HG03439 (cell line): ENCODE results near the gene UNC5A.

Source experiments
- ATAC-seq: cut with Tn5 transposase; IDR thresholded peaks from one replicate; pipeline ENCODE4 v1.9.1; 2021; ENCODE audit warnings: mild to moderate bottlenecking, moderate library complexity; ENCODE audit not compliant: unreplicated experiment

UNC5A gene

GRCh38 chr5:176799488-176799887 lies 10.9 kb upstream of the UNC5A start:
- no peak for ATAC-seq

- no peak for ATAC-seq
Measured at GRCh38 chr5:176800024-176800423, 10.3 kb upstream of the UNC5A start.

- ATAC-seq: no peak
Measured at GRCh38 chr5:176802116-176802784, 8.1 kb upstream of the UNC5A start.

GRCh38 chr5:176803068-176803942 lies 7.1 kb upstream of the UNC5A start:
- no peak for ATAC-seq

GRCh38 chr5:176803943-176804498 lies 6.3 kb upstream of the UNC5A start:
- no peak for ATAC-seq

GRCh38 chr5:176806137-176806536 lies 4.2 kb upstream of the UNC5A start:
- no peak for ATAC-seq

GRCh38 chr5:176809544-176810080 lies 747 bp upstream of the UNC5A start:
- ATAC-seq: no peak

GRCh38 chr5:176810687-176811501 lies 535 bp downstream of the UNC5A start:
- no peak for ATAC-seq

GRCh38 chr5:176812269-176813259 lies 2.2 kb downstream of the UNC5A start:
- no peak for ATAC-seq

- no peak for ATAC-seq
Measured at GRCh38 chr5:176813587-176814312, 3.4 kb downstream of the UNC5A start.

- no peak for ATAC-seq
Measured at GRCh38 chr5:176814313-176814685, 3.9 kb downstream of the UNC5A start.

GRCh38 chr5:176814836-176815438 lies 4.6 kb downstream of the UNC5A start:
- ATAC-seq: no peak

GRCh38 chr5:176816043-176816745 lies 5.8 kb downstream of the UNC5A start:
- ATAC-seq: no peak

- no peak for ATAC-seq
Measured at GRCh38 chr5:176816791-176817347, 6.5 kb downstream of the UNC5A start.

GRCh38 chr5:176817369-176817840 lies 7.0 kb downstream of the UNC5A start:
- no peak for ATAC-seq

- peak; percentile 25 for ATAC-seq
Measured at GRCh38 chr5:176817841-176818377, 7.5 kb downstream of the UNC5A start.

- peak; percentile 34 for ATAC-seq
Measured at GRCh38 chr5:176818391-176819098, 8.2 kb downstream of the UNC5A start.
